HG03139 (cell line): ENCODE measurements around the gene CALML4.
"Not testable (repeated sequence)": the region's sequence is repeated elsewhere in the genome, so short reads cannot be mapped to it uniquely, and the experiment has no call there.

ENCODE experiments used
- ATAC-seq: cut with Tn5 transposase; IDR thresholded peaks from one replicate; pipeline ENCODE4 v1.9.1; 2021; ENCODE audit not compliant: unreplicated experiment

The CALML4 gene, protein sequence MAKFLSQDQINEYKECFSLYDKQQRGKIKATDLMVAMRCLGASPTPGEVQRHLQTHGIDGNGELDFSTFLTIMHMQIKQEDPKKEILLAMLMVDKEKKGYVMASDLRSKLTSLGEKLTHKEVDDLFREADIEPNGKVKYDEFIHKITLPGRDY

DNA sequence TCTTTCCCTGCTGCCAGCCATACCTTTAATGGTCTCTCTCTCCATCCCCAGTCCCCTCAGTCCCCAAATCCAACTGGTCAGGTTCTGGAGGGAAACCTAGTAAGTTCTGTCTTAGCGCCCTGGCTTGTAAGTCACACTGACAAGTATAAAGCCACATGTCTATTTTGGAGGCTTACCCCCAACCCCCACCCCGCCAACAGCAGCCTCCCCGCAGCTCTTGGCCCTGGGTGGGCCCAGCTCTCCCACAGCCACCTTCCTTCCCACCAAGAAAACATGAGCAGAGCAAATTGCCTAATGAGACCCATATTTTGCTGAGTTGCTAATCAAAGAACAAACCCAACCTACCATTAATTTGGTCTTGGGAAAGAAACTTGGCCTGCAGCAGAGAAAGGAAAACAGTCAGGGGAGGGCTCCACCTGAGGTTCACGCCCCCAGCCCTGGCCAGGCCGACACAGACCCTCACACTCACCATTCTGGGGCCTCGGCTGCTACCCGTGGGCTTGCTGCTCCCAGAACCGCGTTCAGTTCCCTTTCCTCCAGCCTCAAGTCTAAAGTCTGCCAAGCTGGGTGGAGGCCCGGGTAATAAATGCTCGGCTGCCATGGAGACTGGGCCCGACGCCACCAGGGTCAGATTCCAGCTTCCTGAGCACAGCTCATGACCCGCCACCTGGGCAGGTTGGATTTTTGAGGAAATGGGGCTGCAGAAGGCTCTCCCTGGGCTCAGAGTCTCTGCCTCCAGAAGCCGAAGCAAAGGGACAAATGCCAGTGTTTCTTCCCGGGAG lies at the start of gene CALML4:
TSS of gene CALML4 (minus strand) at position 557 of the 782 bp plus-strand sequence. CDS start at position 472, 85 bp downstream.
- no peak for ATAC-seq

DNA sequence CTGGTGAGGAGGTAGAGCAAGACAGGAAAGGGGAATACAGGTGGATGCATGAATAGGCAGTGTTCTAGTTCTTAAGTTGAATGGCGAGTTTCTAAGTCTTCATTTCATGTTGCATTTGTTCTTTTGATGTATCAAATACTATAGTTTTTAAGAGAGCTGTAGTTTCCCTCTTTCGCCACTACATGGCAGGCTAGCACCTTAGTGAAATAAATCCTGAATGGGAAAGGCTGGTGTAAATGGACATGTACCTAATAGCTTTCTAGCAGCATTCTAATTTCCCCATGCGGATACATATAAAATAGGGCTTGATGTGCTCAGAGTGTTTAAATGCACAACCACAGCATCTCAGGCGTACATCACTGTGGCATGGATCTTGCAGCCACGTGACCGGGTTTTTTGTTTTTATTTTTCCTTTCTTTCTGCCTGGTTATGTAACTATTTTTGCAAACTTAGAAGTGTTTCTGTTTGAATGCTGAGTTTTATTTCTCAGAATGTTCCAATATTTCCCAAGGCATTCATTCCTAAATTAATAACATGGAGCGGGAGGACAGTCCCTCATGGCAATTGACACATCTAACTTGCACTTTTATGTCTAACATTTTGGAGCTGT lies 47.9 kb upstream of the CALML4 start:
- no peak for ATAC-seq

DNA sequence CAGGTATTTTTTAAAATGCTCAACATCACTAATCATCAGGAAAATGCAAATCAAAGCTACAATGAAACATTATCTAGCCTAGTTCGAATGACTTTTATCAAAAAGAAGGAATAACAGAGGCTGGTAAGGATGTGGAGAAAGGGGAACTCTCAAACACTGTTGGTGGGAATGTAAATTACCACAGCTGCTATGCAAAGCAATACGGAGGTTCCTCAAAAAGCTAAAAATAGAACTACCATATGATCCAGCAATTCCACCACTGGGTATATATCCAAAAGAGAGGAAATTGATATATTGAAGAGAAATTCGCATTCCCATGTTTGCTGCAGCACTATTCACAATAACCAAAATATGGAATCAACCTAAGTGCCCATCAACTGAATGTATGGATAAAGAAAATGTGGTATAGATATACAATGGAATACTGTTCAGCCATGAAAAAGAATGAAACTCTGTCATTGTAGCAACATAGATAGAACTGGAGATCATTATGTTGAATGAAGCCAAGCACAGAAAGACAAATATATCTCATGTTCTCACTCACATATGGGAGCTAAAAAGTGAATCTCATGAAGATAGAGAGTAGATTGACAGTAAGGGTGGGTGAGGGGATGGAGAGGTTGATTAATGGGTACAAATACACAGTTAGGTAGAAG lies 44.1 kb upstream of the CALML4 start:
- ATAC-seq: no peak

DNA sequence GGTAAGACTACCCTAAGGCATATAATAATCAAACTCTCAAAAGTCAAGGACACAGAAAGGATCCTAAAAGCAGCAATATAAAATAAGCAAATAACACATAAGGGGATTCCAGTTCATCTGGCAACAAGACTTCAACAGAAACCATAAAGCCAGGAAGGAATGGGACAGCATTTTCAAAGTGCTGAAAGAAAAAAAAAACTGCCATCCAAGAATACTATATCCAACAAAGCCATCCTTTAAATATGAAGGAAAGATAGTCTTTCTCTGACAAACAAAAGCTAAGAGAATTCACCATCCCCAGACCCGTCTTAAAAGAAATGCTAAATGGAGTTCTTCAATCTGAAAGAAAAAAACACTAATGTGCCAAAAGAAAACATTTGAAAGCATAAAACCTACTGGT lies 39.1 kb upstream of the CALML4 start:
- ATAC-seq: no peak

DNA sequence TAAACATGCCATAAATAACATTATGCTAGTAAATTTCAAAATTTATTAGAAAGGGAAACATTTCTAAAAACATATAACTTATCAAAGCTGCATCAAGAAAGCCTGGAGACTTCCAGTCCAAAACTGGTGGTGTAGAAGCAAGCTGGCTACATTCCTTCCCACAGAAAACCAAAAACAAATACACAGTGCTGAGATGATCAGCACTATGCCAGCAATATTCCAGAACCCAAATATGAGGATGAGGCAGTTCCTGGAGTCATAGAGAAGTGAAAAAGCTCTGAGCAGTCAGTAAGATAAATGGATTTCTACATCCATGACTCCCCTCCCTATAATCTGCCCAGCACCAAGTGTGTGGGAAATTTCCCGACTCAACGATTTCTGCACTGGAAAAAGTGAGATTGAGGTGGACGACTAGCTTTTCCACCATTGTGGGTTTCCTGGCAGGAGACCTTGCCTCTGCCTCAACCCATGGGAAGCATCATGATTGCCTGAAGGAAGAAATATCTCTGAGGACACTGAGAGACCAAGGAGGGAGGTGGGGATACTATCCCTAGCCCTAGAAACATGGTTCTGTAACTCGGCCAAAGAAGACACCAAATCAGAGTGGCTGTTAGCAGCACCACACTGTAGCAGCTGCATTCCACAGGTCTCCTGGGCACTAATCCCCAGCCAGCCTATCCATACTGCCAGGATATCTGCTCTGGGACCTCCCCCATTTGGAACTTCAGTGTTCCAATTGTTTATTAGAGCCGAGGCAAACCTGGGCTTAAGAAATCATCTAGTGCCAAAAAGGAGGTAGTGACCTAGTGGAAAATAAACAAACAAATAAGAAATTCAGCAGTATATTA lies 36.2 kb upstream of the CALML4 start:
- ATAC-seq: no peak

DNA sequence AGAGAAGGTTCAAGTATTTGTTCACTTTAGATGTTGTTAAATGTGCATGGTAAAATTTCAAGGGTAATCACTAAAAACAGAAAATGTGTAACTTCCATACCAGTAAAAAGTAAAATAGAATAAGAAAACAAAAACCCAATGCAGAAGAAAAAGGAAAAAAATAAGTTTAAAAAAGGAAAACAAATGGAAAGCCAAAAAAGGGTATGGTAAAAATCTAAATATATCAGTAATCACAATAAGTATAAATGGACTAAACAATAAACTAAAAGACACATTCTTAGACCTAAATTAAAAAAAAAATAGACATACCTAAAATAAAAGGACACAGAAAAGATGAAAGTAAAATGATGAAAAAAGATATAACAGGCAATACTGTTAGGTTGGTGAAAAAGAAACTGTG lies 33.9 kb upstream of the CALML4 start:
- no peak for ATAC-seq

DNA sequence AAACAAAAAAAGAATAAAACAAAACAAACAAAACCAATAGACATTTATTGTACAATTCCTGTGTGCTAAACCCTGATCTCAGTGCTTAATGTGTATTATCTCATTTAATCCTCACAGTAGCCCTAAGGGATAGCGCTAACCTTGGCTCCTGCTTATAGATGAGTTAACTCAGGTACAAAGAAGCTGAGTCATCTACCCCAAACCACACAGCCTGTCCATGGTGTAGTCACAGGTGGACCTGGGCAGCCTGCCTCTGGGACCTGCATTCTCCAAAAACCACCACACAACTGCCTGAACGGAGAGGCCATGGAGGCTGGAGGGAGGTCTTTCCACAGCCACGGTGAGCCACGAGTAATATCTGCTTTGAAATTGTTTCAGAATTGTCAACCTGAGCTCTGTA lies 29.9 kb upstream of the CALML4 start:
- ATAC-seq: no peak

DNA sequence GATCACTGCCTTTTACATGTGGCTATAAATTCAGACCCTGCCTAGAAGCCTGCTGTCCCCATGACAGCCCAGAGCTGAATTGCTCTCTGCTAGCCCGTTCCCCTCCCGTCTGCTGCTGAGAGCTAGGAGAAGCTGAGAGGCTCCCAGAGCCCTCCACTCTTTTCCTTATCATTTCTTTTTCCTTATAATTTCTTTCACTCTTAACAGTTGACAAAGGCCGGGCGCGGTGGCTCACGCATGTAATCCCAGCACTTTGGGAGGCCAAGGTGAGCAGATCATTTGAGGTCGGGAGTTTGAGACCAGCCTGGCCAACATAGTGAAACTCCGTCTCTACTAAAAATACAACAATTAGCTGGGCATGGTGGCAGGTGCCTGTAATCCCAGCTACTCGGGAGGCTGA lies 29.4 kb upstream of the CALML4 start:
- ATAC-seq: not testable (repeated sequence)

DNA sequence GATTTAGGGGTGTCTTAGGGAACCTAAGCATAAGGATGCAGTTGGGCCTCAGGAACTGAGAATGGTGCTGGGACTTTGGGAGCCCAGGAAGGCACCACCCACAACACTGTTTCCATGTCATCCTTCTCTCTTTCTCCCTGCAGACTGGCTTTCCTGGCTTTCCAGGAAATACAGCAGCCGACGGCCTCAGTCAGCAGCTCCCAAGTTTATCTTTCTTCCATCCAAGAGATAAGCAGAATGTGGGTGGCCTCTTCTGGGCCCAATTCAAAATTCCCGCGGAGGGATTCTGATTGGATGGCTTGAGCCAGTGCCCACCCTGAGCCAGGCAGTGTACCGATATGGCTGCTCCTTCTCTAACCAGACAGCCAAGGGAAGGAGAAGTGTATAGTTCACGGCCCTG lies 28.9 kb upstream of the CALML4 start:
- ATAC-seq: no peak

DNA sequence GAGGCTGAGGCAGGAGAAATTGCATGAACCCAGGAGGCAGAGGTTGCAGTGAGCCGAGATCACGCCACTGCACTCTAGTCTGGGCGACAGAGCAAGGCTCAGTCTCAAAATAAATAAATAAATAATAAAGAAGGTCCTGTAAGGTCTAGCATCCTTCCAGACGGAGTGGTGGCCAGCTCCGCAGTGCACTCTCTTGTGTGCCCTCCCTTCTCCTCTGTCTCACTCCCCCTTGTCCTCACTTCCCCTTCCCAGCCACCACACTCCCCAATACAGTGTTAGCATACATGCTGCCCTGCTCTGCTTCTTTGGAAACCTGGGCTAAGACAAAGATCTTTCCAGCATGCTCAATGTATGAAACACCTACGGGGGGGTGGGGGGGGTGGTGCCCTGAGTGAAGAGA lies 27.8 kb upstream of the CALML4 start:
- no peak for ATAC-seq

DNA sequence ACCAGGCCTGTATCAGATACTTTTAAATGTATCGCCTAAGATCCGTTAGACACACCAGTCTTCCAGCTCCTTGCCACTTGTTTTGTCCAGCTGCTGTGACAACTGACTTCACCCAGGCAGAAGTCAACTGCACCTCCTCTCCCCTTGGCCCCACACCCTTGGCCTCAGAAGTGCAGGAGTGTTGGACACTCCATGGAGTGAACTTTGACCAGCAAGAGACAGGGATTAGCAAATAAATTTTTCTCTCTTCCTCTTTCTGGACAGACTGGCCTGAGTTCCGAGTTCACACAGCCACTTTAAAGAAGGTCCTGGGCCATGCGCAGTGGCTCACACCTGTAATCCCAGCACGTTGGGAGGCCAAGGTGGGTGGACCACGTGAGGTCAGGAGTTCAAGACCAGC lies 27.3 kb upstream of the CALML4 start:
- no peak for ATAC-seq

DNA sequence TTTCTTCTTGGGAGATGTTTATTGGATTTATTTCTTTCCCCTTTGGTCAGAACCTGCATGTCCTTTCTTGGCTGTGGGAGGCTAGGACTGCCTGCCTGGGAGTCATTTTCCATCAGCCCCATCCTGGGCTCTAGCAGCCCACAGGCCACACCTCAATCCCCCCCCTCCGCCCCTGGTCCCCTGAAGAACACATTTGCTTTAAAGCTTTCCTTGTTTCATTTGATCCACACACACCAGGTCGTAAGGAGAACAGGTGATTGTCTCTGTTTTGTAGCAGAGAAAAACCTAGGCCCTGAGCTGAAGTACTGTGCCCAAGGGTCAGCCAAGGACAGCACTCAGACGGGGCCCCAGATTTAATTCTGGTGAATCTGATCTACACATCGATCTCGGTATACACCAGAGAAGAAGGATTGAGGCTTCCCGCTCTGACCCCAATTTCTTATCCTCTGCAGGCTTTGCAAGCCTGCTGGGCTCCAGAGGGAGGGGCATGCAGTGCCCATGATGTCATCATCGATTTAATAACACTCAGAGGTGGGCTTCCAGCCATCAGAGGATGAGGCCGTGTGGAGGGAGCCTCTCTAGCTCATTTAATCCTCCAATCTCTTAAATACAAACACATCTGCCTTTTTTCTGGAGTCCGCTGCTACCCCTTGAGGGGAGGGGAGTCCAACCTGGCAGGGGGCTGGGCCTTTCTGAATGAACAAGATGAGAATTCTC lies 26.1 kb upstream of the CALML4 start:
- ATAC-seq: no peak

DNA sequence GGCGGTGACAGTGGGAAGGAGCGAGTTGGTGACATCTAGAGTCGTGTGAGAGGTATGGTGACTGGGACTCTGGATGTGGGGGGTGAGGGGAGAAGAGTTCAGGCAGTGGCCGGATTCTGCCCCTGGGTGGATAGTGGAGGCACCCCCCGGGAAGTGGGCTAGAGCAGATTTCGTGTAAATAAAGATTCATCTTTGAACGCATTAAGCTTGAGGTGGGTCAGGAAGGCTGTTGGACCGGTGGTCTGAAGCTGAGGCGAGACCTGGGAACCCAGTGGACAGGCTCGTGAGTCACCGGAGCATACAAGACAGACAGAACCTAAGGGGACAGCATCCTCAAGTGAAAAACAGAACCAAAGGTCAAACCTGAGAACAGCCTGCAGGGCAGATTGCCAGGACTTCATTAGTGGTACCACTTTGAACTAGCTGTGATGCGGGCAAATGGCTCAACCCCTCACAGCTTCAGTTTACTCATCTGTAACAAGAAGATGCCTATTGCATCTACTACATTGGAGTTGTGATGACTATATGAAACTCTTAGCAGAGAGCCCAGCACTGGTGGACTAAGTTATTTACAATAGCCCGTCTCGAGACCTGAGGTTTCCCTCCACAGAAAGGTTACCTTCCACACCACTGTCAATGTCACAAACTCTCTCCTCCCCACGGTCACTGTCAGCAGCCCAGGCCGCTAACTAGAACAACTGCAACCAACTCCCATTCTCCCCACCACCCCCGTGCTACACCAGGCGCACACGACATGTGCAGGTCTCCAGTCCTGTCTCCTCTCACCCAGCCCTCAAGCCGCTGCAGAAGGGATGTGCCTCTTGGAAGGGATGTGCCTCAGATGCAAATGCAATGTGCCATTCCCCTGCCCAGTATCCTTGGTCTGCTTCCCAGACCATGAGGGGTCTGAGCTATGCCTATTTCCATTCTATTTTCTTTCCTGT lies 25.3 kb upstream of the CALML4 start:
- peak; percentile 29 for ATAC-seq

DNA sequence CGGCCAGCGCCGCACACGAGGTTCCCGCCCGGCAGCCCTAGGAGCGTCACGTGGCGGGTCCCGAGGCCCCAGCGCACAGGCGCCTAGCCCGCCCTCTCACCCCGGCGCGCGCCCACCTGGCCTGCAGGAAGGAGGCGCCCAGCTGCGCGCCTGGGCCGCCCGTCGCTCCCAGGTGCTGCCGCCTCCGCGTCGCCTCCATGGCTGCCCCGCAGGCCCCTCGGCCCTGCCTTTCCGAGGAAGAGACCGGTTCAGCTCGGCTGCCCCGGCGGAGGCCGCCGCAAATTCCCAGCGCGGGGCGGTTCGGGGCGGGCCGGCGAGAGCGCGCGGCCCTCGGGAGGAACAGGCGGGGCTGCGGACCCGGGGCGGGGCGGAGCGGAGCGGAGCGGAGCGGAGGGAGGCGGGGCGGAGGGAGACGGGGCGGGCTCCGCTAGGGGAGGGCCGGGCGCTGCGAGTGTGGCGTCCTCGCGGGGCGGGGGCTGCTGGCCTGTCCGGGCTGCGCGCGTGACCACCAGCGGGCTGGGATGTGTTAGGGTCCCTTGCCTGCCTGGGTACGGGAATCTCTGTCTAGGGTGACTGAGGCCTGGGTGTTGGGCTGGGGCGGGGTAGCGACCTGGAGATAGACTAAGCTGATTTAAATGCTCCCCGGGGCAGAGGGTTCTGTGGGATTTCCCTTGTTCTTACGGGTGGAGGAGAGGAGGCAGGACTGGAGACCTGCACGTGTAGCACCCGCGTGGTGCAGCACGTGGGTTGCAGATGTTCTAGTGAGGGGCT lies 24.4 kb upstream of the CALML4 start, which contains the start of gene CLN6:
TSS of gene CLN6 (minus strand) at position 343 of the 771 bp plus-strand sequence. CDS start at position 199, 144 bp downstream.
- ATAC-seq: peak; percentile 63

DNA sequence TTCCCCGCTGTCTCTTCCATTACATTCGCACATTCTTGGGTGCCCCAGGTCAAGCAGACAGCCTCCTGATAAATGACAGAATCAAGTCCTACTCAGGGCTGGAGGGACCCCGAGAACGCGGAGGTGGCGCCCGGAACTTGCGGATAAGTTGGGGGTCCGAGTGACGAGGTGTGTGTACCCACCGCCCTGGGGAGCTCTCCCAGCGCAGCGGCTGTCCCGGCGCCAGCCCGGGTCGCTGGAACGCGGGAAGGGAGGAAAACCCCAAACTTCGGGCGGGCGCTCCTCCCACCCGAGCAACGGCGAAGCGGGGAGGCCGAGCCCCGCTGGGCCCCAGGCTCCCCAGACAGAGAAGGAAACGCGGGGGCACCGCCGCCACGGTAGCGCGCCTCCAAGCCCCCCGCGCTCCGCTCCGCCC lies 23.8 kb upstream of the CALML4 start:
- ATAC-seq: no peak

DNA sequence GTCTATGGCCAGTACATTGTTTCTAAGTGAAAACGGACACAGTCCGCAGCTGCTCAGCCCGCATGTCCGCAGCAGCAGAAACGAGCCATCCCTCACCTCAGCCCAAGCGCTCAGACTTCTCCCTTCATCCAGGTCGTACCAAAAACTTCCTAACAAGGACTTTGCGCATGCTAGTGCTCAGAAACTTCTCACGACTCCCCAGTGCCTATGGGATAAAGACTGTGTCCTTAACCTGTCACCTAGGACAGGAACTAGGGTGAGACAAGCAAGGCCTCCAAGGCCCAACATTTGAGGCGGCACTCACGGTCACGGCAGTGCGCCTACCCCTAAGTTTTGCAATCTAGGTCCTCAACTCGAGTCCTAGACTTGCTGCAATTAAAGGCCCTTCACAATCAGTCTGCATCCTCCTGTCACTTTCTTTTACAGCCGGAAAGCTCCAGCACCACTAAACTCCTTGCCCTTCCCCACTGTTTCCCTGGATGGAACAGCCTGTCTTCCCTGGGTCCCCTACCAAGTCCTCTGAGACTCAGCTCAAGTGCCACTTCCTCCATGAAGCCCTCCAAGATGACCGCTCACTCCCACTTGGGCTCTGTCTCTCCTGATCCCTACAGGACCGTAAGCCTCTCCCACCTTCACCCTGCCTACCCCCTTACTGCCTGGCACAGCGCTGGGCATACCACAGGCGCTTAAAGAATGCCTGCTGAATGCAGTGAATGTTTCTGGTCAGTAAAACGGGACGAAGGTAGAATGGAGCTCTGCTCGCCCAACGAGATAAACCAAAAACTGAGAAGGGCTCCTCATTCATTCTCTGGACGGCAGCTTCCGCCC lies 23.2 kb upstream of the CALML4 start:
- no peak for ATAC-seq

DNA sequence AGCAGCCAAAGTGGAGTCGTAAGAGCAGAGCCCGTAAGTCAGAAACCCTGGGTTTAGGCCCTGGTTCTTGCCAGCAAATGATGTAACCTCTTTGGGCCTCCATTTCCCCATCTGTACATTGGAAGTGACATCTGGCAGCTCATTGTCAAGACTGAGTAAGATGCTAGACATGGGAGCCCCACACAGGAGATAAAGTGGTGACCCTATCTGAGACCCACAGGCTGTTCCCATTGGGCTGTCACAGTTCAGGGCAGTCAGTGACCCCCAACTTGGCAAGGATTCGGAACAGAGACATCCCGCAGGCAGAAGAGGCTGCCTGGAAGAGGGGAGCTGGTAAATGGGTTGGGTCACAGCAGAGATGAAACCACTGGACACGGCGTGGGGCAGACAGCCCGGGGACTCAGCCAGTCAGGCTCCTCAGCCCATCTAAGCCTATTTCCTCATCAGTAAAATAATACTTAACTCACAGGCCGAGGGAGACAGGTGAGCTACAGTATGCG lies 22.6 kb upstream of the CALML4 start:
- ATAC-seq: no peak
